Trophoblast cell (in vitro differentiated cells and primary cell): ENCODE results near the gene LPXN.
A peak's percentile ranks its signal among the peaks of the same experiment; 100 is the strongest.

Experiments
- DNase-seq, 2 donors: peaks; one replicate each; pipeline ENCODE4 v3.0.0-alpha.2; 2016
- H2AFZ ChIP-seq: 2 replicates; pipeline ENCODE4 v1.6.1; 2013; ENCODE audit warnings: low read length, moderate library complexity, mild to moderate bottlenecking; ENCODE audit not compliant: insufficient read depth, poor library complexity
- H2AK5ac ChIP-seq: 2 replicates; pipeline ENCODE4 v1.6.1; 2013; ENCODE audit warnings: mild to moderate bottlenecking, low read length
- H2BK120ac ChIP-seq: 2 replicates; pipeline ENCODE4 v1.6.1; 2013; ENCODE audit warnings: low read length, mild to moderate bottlenecking, moderate library complexity; ENCODE audit not compliant: insufficient read depth, poor library complexity
- H2BK12ac ChIP-seq: 2 replicates; pipeline ENCODE4 v1.6.1; 2013; ENCODE audit warnings: mild to moderate bottlenecking, low read length, moderate library complexity
- H2BK5ac ChIP-seq: 2 replicates; pipeline ENCODE4 v1.6.1; 2013; ENCODE audit warnings: low read length, low read depth, moderate library complexity, mild to moderate bottlenecking; ENCODE audit not compliant: poor library complexity
- H3K14ac ChIP-seq: 2 replicates; pipeline ENCODE4 v1.6.1; 2013; ENCODE audit warnings: mild to moderate bottlenecking, low read length
- H3K18ac ChIP-seq: 2 replicates; pipeline ENCODE4 v1.6.1; 2013; ENCODE audit warnings: mild to moderate bottlenecking, low read length
- H3K23ac ChIP-seq: 2 replicates; pipeline ENCODE4 v1.6.1; 2013; ENCODE audit warnings: low read length
- H3K27ac ChIP-seq: 2 replicates; pipeline ENCODE4 v1.5.1; 2013; ENCODE audit warnings: low read depth, mild to moderate bottlenecking, inconsistent platforms, low read length, moderate library complexity
- H3K27me3 ChIP-seq: 2 replicates; pipeline ENCODE4 v1.6.1; 2013; ENCODE audit warnings: inconsistent platforms, mild to moderate bottlenecking, low read length, moderate library complexity; ENCODE audit not compliant: insufficient read depth
- H3K36me3 ChIP-seq, 2 experiments: 1 replicate in 1 of 2; 2 replicates in 1 of 2; pipeline ENCODE4 v1.6.1; 2013; ENCODE audit warnings: low read length in 2 of 2, mild to moderate bottlenecking in 2 of 2, moderate library complexity in 1 of 2; ENCODE audit not compliant: insufficient read depth in 2 of 2, control insufficient read depth in 1 of 2
- H3K4ac ChIP-seq: 2 replicates; pipeline ENCODE4 v1.6.1; 2013; ENCODE audit warnings: low read depth, mild to moderate bottlenecking, low read length, moderate library complexity
- H3K4me1 ChIP-seq, 2 experiments: 1 replicate in 1 of 2; 2 replicates in 1 of 2; pipeline ENCODE4 v1.6.1; 2013; ENCODE audit warnings: low read length in 2 of 2, mild to moderate bottlenecking in 2 of 2, moderate library complexity in 1 of 2; ENCODE audit not compliant: insufficient read depth in 2 of 2, control insufficient read depth in 1 of 2
- H3K4me2 ChIP-seq: 2 replicates; pipeline ENCODE4 v1.6.1; 2013; ENCODE audit warnings: inconsistent platforms, mild to moderate bottlenecking, low read length, moderate library complexity
- H3K4me3 ChIP-seq: 2 replicates; pipeline ENCODE4 v1.5.1; 2013; ENCODE audit warnings: mild to moderate bottlenecking, low read depth, low read length, inconsistent platforms
- H3K79me1 ChIP-seq: one replicate; pipeline ENCODE4 v1.6.1; 2013; ENCODE audit warnings: low read length
- H3K79me2 ChIP-seq: 2 replicates; pipeline ENCODE4 v1.6.1; 2013; ENCODE audit warnings: low read length, mild to moderate bottlenecking; ENCODE audit not compliant: control insufficient read depth, insufficient read depth, poor library complexity
- H3K9ac ChIP-seq: 2 replicates; pipeline ENCODE4 v1.6.1; 2013; ENCODE audit warnings: mild to moderate bottlenecking, low read length
- H3K9me3 ChIP-seq: 2 replicates; pipeline ENCODE4 v1.6.1; 2013; ENCODE audit warnings: low read depth, mild to moderate bottlenecking, control low read depth, inconsistent platforms, low read length; ENCODE audit not compliant: insufficient read depth
- H4K12ac ChIP-seq: 2 replicates; pipeline ENCODE4 v1.6.1; 2013; ENCODE audit warnings: low read depth, mild to moderate bottlenecking, low read length, moderate library complexity
- H4K8ac ChIP-seq: 2 replicates; pipeline ENCODE4 v1.6.1; 2013; ENCODE audit warnings: low read depth, mild to moderate bottlenecking, low read length, moderate library complexity
- H4K91ac ChIP-seq: one replicate; pipeline ENCODE4 v1.6.1; 2013; ENCODE audit warnings: low read depth, mild to moderate bottlenecking, low read length, moderate library complexity
- WGBS: extraction: QIAGEN DNeasy Blood & Tissue Kit; methylation state at CpG from one replicate; pipeline ENCODE4 v1.1.7; 2013; ENCODE audit warnings: missing lambda C conversion rate; ENCODE audit not compliant: insufficient read length, insufficient coverage; ENCODE audit errors: extremely low coverage; 5-methylcytosine and 5-hydroxymethylcytosine counted together

Gene LPXN

GRCh38 chr11:58524232-58525036, 51.2 kb downstream of the LPXN start:
- WGBS = no CpG with 5 or more reads among the region's 7 CpGs
- no peak overlapping the region for H3K4me3 ChIP-seq
- H2BK12ac ChIP-seq = no peak overlapping the region
- no peak overlapping the region for H2AK5ac ChIP-seq
- no peak overlapping the region for H3K27ac ChIP-seq
- no peak overlapping the region for H2BK120ac ChIP-seq
- H3K4ac ChIP-seq = no peak overlapping the region
- no peaks in the 10 kb centered on the region for H3K36me3 ChIP-seq
- H4K91ac ChIP-seq = no peak overlapping the region
- no peak overlapping the region for H3K18ac ChIP-seq
- no peak overlapping the region for H3K9ac ChIP-seq
- no peak overlapping the region for H2BK5ac ChIP-seq
- H3K9me3 ChIP-seq = no peaks in the 10 kb centered on the region
- no peak overlapping the region for H4K12ac ChIP-seq
- H4K8ac ChIP-seq = no peak overlapping the region
- H3K79me2 ChIP-seq = no peaks in the 10 kb centered on the region
- H3K79me1 ChIP-seq = no peaks in the 10 kb centered on the region
- no peak overlapping the region for H3K14ac ChIP-seq
- peak overlapping the region; percentile 44 for H3K4me2 ChIP-seq
- H3K23ac ChIP-seq = no peak overlapping the region
- no peak overlapping the region for H2AFZ ChIP-seq
- H3K4me1 ChIP-seq = no peaks in the 10 kb centered on the region
- no peaks in the 10 kb centered on the region for H3K27me3 ChIP-seq
- DNase-seq = peak; percentile 62 to 94

- no CpG with 5 or more reads among the region's 5 CpGs for WGBS
- no peaks in the 10 kb centered on the region for H3K4me1 ChIP-seq
- DNase-seq = peak; percentile 63 to 89
- H4K12ac ChIP-seq = no peak overlapping the region
- H3K18ac ChIP-seq = no peak overlapping the region
- H3K9me3 ChIP-seq = no peaks in the 10 kb centered on the region
- H2AFZ ChIP-seq = no peak overlapping the region
- H3K14ac ChIP-seq = no peak overlapping the region
- H3K9ac ChIP-seq = no peak overlapping the region
- H3K4me3 ChIP-seq = no peak overlapping the region
- H2BK12ac ChIP-seq = no peak overlapping the region
- no peak overlapping the region for H3K4ac ChIP-seq
- no peak overlapping the region for H4K8ac ChIP-seq
- no peak overlapping the region for H3K27ac ChIP-seq
- H3K36me3 ChIP-seq = no peaks in the 10 kb centered on the region
- no peak overlapping the region for H3K23ac ChIP-seq
- H3K79me2 ChIP-seq = no peaks in the 10 kb centered on the region
- H2BK5ac ChIP-seq = no peak overlapping the region
- H3K4me2 ChIP-seq = no peak overlapping the region
- H3K79me1 ChIP-seq = no peaks in the 10 kb centered on the region
- H4K91ac ChIP-seq = no peak overlapping the region
- H3K27me3 ChIP-seq = no peaks in the 10 kb centered on the region
- no peak overlapping the region for H2BK120ac ChIP-seq
- H2AK5ac ChIP-seq = no peak overlapping the region
Measured at GRCh38 chr11:58513747-58514367, 61.8 kb downstream of the LPXN start.

- WGBS = no CpG with 5 or more reads among the region's 3 CpGs
- no peak overlapping the region for H2AFZ ChIP-seq
- H3K36me3 ChIP-seq = no peaks in the 10 kb centered on the region
- no peak overlapping the region for H2BK12ac ChIP-seq
- no peaks in the 10 kb centered on the region for H3K79me2 ChIP-seq
- no peak overlapping the region for H4K8ac ChIP-seq
- H3K18ac ChIP-seq = no peak overlapping the region
- H3K27ac ChIP-seq = no peak overlapping the region
- no peak for DNase-seq
- H2BK120ac ChIP-seq = no peak overlapping the region
- H4K12ac ChIP-seq = no peak overlapping the region
- H3K4ac ChIP-seq = no peak overlapping the region
- H3K27me3 ChIP-seq = no peaks in the 10 kb centered on the region
- no peak overlapping the region for H3K14ac ChIP-seq
- H3K4me3 ChIP-seq = no peak overlapping the region
- no peak overlapping the region for H4K91ac ChIP-seq
- no peaks in the 10 kb centered on the region for H3K79me1 ChIP-seq
- H3K9me3 ChIP-seq = no peaks in the 10 kb centered on the region
- no peak overlapping the region for H3K9ac ChIP-seq
- no peak overlapping the region for H2BK5ac ChIP-seq
- H3K4me2 ChIP-seq = no peak overlapping the region
- no peak overlapping the region for H2AK5ac ChIP-seq
- no peak overlapping the region for H3K23ac ChIP-seq
- no peaks in the 10 kb centered on the region for H3K4me1 ChIP-seq
Measured at GRCh38 chr11:58511636-58512035, 64.0 kb downstream of the LPXN start.

- Histone ChIP-seq H3K14ac (no peak overlapping the region), H2BK12ac (no peak overlapping the region), H4K12ac (no peak overlapping the region), H3K36me3 (no peaks in the 10 kb centered on the region), H3K79me2 (no peaks in the 10 kb centered on the region), H3K4me1 (no peaks in the 10 kb centered on the region), H3K9ac (no peak overlapping the region), H2BK120ac (no peak overlapping the region), H3K27me3 (no peaks in the 10 kb centered on the region), H2BK5ac (no peak overlapping the region), H2AK5ac (no peak overlapping the region), H3K4me2 (no peak overlapping the region), H3K4ac (no peak overlapping the region), H3K79me1 (no peaks in the 10 kb centered on the region), H4K8ac (no peak overlapping the region), H3K27ac (no peak overlapping the region), H4K91ac (no peak overlapping the region), H2AFZ (no peak overlapping the region), H3K18ac (no peak overlapping the region), H3K4me3 (no peak overlapping the region), H3K23ac (no peak overlapping the region), H3K9me3 (no peaks in the 10 kb centered on the region)
- DNase-seq = no peak
- WGBS = no CpG with 5 or more reads among the region's 1 CpG
Measured at GRCh38 chr11:58509748-58510147, 65.9 kb downstream of the LPXN start.
